ENCODE results near the gene LEUTX. TPM values are rescaled to one million over a fixed set of nuclear protein-coding genes. Genes with fewer than 3 reads are reported as not detected.
A peak's percentile ranks its signal among the peaks of the same experiment; 100 is the strongest.

LEUTX gene
- total RNA-seq, 2 experiments from 2014 or later: not detected

DNA sequence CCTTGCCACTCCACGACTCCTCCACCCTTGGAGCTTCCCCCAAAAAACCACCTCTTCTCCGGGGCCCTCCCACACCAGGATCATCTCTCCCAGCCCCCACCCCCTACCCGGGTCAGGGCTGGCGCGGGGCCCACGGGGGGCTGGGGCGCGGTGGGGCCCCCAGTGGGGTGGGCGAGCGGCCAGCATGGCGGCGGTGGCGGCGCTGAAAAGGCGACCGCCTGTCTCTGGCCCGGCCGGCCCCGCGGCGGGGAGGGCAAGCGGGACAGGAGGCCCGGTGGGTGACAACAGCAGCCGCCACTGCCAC, 54.5 kb downstream of the LEUTX start:
- CTCF ChIA-PET: interaction anchor here (1.1 to 2.2 kb wide), 5 partner anchors 12 to 137 kb away, joined by 4 to 70 read pairs (median 11); partner anchors contain the start of genes FBL and PSMC4
- ATAC-seq (no peak), DNase-seq (no peak)
- Mint-ChIP-seq H3K27me3 (ENCODE audit: low read depth) (no peaks in the 10 kb centered on the region), H3K27ac (peak overlapping the region; percentile 79), H3K4me3 (peak overlapping the region; percentile 67), H3K4me1 (ENCODE audit: low read depth) (peaks cover 39% of the 10 kb centered on the region), H3K36me3 (ENCODE audit: low read depth) (peaks cover 68% of the 10 kb centered on the region), H3K9me3 (ENCODE audit: insufficient read depth) (no peaks in the 10 kb centered on the region)
- POLR2A ChIA-PET: interaction anchor here (0.9 to 1.9 kb wide), 4 partner anchors 9 to 13 kb away, joined by 4 to 13 read pairs (median 7); partner anchors contain the start of gene FBL

DNA sequence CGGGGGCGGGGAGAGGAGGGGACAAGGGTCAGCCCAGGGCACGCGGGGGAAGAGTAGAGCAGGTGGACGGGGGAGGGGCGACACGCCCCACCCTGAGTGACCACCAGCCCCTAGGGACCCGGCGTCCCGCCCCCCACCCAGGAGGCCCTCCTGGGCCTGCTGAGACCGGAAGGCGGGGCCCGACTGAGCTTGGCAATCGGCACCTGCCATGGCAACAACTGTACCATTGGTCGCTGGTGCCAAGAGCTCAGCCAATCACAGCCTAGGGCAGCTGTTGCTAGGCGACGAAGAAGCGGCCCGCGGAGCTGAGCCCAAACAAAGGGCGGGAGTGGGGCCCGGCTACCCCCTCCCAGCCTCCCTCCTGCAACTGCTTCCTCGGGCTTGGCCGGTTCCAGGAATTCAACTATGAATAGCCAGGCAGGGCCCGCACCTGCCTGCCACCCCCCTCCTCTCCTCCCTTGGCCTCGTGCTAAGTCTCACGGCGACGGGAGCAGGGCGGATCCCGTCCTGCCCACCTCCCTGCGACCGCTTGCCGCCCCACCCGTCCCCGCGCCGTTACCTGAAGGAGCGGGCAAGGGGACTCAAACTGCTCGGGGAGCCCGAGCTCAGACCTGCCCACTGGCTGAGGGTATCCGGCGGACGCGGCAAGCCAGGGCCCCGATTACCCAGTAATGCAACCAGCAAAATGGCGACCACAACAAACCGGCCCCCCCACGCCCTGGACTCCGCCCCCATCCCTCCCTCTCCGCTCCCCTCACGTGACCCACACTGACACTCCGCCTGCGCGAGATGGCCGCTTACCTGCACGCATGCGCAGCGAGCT, 55.0 kb downstream of the LEUTX start, which contains the start of gene DYRK1B:
Gene DYRK1B (minus strand): TSS at position 699 of the 823 bp plus-strand sequence. CDS start 2,295 bp downstream, outside the sequence.
- Mint-ChIP-seq H3K9me3 (ENCODE audit: insufficient read depth) (no peaks in the 10 kb centered on the region), H3K4me1 (ENCODE audit: low read depth) (peaks cover 34% of the 10 kb centered on the region), H3K4me3 (peak within 1 kb of the TSS; percentile 67), H3K27ac (peak within 1 kb of the TSS; percentile 83), H3K36me3 (ENCODE audit: low read depth) (peaks cover 67% of the 10 kb centered on the region), H3K27me3 (ENCODE audit: low read depth) (no peaks in the 10 kb centered on the region)
- ChIA-PET POLR2A (interaction anchor here (0.8 to 1.9 kb wide), 6 partner anchors 9 to 137 kb away, joined by 3 to 13 read pairs (median 5); partner anchors contain the start of genes FBL and PSMC4), CTCF (interaction anchor here (1.1 to 2.2 kb wide), 5 partner anchors 11 to 137 kb away, joined by 4 to 70 read pairs (median 11); partner anchors contain the start of genes FBL and PSMC4)
- peak; percentile 91 for ATAC-seq
- DNase-seq: peak; percentile 99

DNA sequence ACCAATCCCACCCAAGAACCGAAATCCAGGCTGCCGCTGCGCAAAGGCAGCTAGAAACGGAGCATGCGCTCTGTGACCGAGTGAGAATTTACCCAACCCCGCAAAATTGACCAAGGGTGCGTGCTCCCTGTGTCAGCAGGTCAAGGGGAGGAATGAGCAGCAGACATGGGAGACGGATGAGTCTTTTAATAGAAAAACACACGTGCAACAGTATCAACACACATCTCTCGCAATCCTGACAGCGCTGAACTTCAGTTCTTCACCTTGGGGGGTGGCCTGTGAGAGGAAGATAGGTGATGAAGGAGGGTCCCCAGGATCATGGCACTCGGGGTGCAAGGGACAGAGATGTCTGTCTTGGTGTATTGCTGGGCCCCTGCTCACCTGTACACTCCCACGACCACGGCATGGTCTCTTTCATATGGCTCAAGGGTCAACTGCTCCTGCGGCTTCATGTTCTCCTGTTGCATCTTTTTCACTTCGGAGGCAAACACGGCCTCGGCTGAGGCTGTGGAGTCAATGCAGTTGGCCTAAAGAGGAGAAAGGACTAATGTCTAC, 55.7 kb downstream of the LEUTX start:
- Mint-ChIP-seq H3K27ac (peak overlapping the region; percentile 83), H3K36me3 (ENCODE audit: low read depth) (peaks cover 69% of the 10 kb centered on the region), H3K4me3 (peak overlapping the region; percentile 67), H3K4me1 (ENCODE audit: low read depth) (peaks cover 29% of the 10 kb centered on the region), H3K27me3 (ENCODE audit: low read depth) (no peaks in the 10 kb centered on the region), H3K9me3 (ENCODE audit: insufficient read depth) (no peaks in the 10 kb centered on the region)
- ATAC-seq (no peak), DNase-seq (no peak)
- POLR2A ChIA-PET: interaction anchor here (0.8 to 1.9 kb wide), 4 partner anchors 11 to 136 kb away, joined by 3 to 9 read pairs (median 5); partner anchors contain the start of genes FBL and PSMC4
- CTCF ChIA-PET: interaction anchor here (1.4 to 2.2 kb wide), 4 partner anchors 10 to 136 kb away, joined by 4 to 70 read pairs (median 12); partner anchors contain the start of genes FBL and PSMC4

Small RNA genes within 50 kb of the gene (microRNA-seq; reads per million reads assigned to microRNA genes)
- not detected for gene MIR6719

Other genes starting within 250 kb of the LEUTX start
- 1 to 10 TPM; 4.1 to 4.3 TPM for gene EID2B, start 246.0 kb upstream of the LEUTX start, total RNA-seq
- gene EID2, start 238.7 kb upstream of the LEUTX start, total RNA-seq: 10 to 100 TPM; 18.9 to 19.9 TPM
- not detected for gene LGALS13, start 176.3 kb upstream of the LEUTX start, total RNA-seq
- not detected for gene LGALS16, start 122.9 kb upstream of the LEUTX start, total RNA-seq
- gene LGALS14, start 74.4 kb upstream of the LEUTX start, total RNA-seq: not detected
- not detected for gene CLC, start 40.8 kb upstream of the LEUTX start, total RNA-seq
- 1 to 10 TPM; 7.5 to 8.5 TPM for gene DYRK1B, start 55.3 kb downstream of the LEUTX start, total RNA-seq
- gene FBL, start 67.5 kb downstream of the LEUTX start, total RNA-seq: 100 to 1,000 TPM; 385 to 399 TPM
- 1 to 10 TPM; 5.8 to 6.2 TPM for gene FCGBP, start 155.8 kb downstream of the LEUTX start, total RNA-seq
- gene PSMC4, start 192.3 kb downstream of the LEUTX start, total RNA-seq: 100 to 1,000 TPM; 120 to 121 TPM
- gene ZNF546, start 218.2 kb downstream of the LEUTX start, total RNA-seq: 1 to 10 TPM; 4.9 to 5.2 TPM

Data from activated CD8-positive, alpha-beta T cell treated with anti-CD3 and anti-CD28 coated beads, Interleukin-2, amount 10 ng/mL, durations not matched to agents 7 days and 5 days (primary cell).